LNCaP clone FGC (cell line): ENCODE measurements around the gene EYA3.

Source experiments
- DNase-seq: peaks from one replicate; pipeline ENCODE4 v3.0.0-alpha.2; 2011; ENCODE audit warnings: low read depth
- H3K4me3 ChIP-seq: 2 replicates; pipeline ENCODE4 v1.5.1; 2011; ENCODE audit warnings: mild to moderate bottlenecking, low read depth, low read length, control low read depth
- CTCF ChIP-seq: IDR thresholded peaks from 2 replicates; pipeline ENCODE4 v1.5.1; 2012; ENCODE audit warnings: mild to moderate bottlenecking; ENCODE audit not compliant: control insufficient read depth, insufficient read depth; ENCODE audit errors: extremely low read depth

The EYA3 gene

DNA sequence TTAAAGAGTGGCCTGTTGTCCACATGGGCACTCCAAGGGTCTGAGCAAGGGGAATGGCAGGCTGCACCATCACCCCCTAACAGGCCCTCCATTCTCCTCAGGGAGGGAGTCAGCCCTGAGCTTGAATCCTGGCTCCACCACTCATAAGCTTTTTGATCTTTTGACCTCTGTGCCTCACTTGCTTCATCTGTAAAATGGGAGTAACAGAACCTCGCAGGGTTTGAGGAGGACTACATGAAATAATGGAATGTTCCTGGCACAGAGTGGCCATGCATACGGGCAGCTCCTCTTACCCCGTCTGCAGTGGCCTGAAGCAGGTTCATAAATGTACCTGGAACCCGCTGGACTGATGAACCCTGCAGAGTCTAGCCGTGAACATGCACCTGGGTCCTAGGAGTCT lies 130.8 kb downstream of the EYA3 start:
- DNase-seq, result no peak

DNA sequence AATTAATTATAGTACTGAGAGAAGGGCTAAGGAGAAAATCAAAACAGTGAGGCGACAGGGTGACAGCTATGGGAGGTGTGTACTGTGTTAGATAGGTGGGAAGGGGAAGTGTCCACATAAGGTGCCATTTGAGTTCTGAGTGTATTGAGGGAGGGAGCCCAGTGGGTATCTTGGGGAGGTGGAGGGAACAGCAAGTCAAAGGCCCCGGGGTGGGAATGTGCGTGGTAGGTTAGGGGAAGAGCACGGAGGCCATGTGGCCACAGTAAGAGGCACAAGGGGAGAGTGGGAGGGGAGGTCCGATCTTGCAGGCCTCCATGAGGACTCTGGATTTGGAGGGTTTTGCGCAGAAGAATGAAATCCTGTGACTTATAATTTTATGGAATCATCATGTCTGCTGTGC lies 131.6 kb downstream of the EYA3 start:
- TF ChIP-seq CTCF, result no peak
- no peak for DNase-seq
- H3K4me3 ChIP-seq, result no peak overlapping the region

More for the DNA sequence above, 130.8 kb downstream of the EYA3 start:
- no peak for TF ChIP-seq CTCF
- no peak overlapping the region for H3K4me3 ChIP-seq

DNA sequence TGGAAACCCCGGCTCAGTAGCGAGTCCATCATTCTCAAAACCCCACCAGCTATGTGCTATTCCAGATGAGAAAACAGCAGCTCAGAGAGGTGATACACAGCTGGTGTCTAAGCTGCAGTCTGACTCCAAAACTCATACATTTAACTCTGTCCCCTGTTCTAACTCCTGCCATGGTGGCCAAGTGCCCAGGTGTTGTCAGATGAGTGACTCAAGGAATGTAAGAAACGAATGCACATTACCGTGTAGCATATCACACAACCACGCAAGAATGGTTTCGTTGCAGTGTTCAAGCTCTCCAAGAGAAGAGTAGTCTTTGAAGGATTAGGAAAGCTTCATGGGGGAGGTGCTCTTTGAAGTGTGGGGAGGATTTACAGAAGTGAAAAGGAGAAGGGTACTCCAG lies 133.3 kb downstream of the EYA3 start:
- DNase-seq, result no peak
- H3K4me3 ChIP-seq, result no peak overlapping the region
- no peak for TF ChIP-seq CTCF

- TF ChIP-seq CTCF, result no peak
- no peak for DNase-seq
- no peak overlapping the region for H3K4me3 ChIP-seq
Observed at GRCh38 chr1:27954186-27954585, 134.2 kb downstream of the EYA3 start.

- TF ChIP-seq CTCF, result no peak
- DNase-seq, result no peak
- no peak overlapping the region for H3K4me3 ChIP-seq
Observed at GRCh38 chr1:27952147-27952546, 136.3 kb downstream of the EYA3 start.

GRCh38 chr1:27951396-27951795 lies 137.0 kb downstream of the EYA3 start:
- H3K4me3 ChIP-seq, result no peak overlapping the region
- DNase-seq, result no peak
- TF ChIP-seq CTCF, result no peak

- TF ChIP-seq CTCF, result no peak
- no peak for DNase-seq
- no peak overlapping the region for H3K4me3 ChIP-seq
Observed at GRCh38 chr1:27949027-27949426, 139.4 kb downstream of the EYA3 start.
